Mesodermal cell (in vitro differentiated cells): ENCODE measurements around the gene TNFRSF18. TPM values are rescaled to one million over a fixed set of nuclear protein-coding genes. Genes with fewer than 3 reads are reported as not detected.
"Not testable (repeated sequence)": the region's sequence is repeated elsewhere in the genome, so short reads cannot be mapped to it uniquely, and the experiment has no call there.

Source experiments
- H3K27ac ChIP-seq: 2 replicates; pipeline ENCODE4 v1.7.0; 2013; ENCODE audit warnings: mild to moderate bottlenecking, low read depth, low read length, moderate library complexity; ENCODE audit not compliant: severe bottlenecking
- H3K36me3 ChIP-seq: 2 replicates; pipeline ENCODE4 v1.7.1; 2013; ENCODE audit warnings: mild to moderate bottlenecking, low read length, moderate library complexity; ENCODE audit not compliant: control insufficient read depth, insufficient read depth
- H3K4me1 ChIP-seq: one replicate; pipeline ENCODE4 v1.7.1; 2013; ENCODE audit warnings: mild to moderate bottlenecking, low read length; ENCODE audit not compliant: insufficient read depth, control insufficient read depth, poor library complexity, severe bottlenecking
- H3K4me3 ChIP-seq: 2 replicates; pipeline ENCODE4 v1.7.0; 2013; ENCODE audit warnings: low read length, control low read depth, mild to moderate bottlenecking; ENCODE audit not compliant: insufficient read depth, poor library complexity, severe bottlenecking; ENCODE audit errors: extremely low read depth
- H3K9me3 ChIP-seq: 2 replicates; pipeline ENCODE4 v1.7.1; 2013; ENCODE audit warnings: mild to moderate bottlenecking, low read length, moderate library complexity; ENCODE audit not compliant: control insufficient read depth
- WGBS, 2 experiments: methylation state at CpG; one replicate each; pipeline ENCODE4 v1.1.5; 2013; ENCODE audit warnings: missing lambda C conversion rate in 2 of 2; ENCODE audit not compliant: insufficient coverage in 2 of 2; 5-methylcytosine and 5-hydroxymethylcytosine counted together
- polyA plus RNA-seq, 2 experiments: library from polyadenylated mRNA; stranded (reverse); fragments of 50-300 nt; gene quantifications; one replicate each; pipeline ENCODE4 v1.2.3, GENCODE V29; 2013

The TNFRSF18 gene, protein sequence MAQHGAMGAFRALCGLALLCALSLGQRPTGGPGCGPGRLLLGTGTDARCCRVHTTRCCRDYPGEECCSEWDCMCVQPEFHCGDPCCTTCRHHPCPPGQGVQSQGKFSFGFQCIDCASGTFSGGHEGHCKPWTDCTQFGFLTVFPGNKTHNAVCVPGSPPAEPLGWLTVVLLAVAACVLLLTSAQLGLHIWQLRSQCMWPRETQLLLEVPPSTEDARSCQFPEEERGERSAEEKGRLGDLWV
- not detected for polyA plus RNA-seq (2013, experiment 1 of 2)
- polyA plus RNA-seq (2013, experiment 2 of 2), result not detected

DNA sequence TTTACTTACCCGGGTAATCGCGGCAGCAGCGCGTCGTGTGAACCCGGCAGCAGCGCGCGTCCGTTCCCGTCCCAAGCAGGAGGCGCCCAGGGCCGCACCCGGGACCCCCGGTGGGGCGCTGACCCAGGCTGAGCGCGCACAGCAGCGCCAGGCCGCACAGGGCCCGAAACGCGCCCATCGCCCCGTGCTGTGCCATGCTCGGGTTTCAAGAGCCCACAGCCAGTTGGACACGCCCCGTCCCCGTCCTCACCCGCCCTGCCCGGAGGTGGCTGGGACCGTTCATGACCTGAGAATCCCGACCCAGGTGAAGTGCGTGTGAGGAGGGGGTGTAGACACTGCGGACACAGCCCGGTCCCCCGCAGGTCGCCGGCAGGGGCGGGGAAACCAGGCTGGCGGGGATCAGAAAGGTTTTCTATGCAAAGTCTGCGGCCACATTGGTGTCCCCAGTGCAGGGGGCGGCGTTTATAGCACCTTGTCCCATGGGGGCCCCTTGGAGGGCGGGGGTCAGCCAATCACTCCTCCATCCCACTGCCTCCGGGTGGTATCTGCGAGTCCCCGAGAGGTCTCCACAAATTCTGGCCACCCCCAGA lies at the start of gene TNFRSF18:
TSS of gene TNFRSF18 (minus strand) at position 217 of the 590 bp plus-strand sequence. CDS start at position 196, 21 bp downstream.
- Histone ChIP-seq H3K4me3 (peak within 1 kb of the TSS; percentile 8), H3K9me3 (no peaks in the 10 kb centered on the region), H3K4me1 (peaks cover 3% of the 10 kb centered on the region), H3K27ac (no peak within 1 kb of the TSS), H3K36me3 (no peaks in the 10 kb centered on the region)
- 4 to 7% methylated on average over 27 to 38 of the region's 49 CpGs for WGBS, 2 experiments

DNA sequence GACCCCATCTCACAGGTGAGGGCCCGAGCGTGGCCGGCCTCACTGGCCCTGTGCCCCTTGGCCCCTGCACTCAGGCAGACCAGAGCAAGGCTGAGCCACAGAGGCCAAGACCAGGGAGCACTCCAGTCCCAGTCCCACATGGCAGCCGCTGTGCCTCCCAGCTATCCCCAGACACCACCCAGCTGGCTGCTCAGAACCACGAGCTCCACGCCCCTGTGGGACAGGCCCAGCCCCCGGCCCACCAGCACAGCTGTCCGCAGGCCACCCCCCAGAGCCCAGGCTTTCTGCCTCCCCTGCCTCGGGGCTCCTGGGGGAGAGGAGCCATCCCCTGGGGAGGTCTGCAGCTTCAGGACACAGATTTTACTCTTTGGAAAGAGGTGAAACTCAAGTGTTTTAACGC lies 49.2 kb upstream of the TNFRSF18 start:
- Histone ChIP-seq H3K27ac (no peak overlapping the region), H3K36me3 (peaks cover 77% of the 10 kb centered on the region), H3K9me3 (no peaks in the 10 kb centered on the region), H3K4me3 (no peak overlapping the region), H3K4me1 (peaks cover 6% of the 10 kb centered on the region)
- WGBS, 2 experiments, result 96 to 100% methylated on average over 4 to 8 of the region's 10 CpGs

DNA sequence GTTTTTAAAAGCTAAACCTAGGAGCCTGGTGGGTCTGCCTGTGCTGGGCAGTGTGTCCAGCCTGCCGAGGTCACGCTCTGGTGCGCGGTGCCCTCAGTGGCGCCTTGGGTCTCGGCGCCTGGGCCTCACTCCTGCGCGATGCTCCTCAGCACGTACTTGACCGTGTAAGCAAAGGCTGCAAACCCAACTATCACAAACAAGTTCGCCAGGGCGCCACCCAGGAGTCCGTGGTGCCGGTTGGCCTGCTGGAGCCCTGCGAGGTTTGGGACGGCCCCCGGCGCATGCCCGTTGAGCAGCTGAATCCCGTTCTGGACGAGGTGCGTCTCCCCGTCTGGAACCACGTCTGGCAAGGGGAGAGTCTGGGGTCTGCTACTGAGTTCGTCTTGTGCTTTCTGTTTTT lies 48.7 kb upstream of the TNFRSF18 start:
- WGBS, 2 experiments, result 96 to 98% methylated on average over 26 of the region's 26 CpGs
- H3K4me3 ChIP-seq, result no peak overlapping the region
- peaks cover 72% of the 10 kb centered on the region for H3K36me3 ChIP-seq
- H3K9me3 ChIP-seq, result no peaks in the 10 kb centered on the region
- peaks cover 8% of the 10 kb centered on the region for H3K4me1 ChIP-seq
- H3K27ac ChIP-seq, result no peak overlapping the region

DNA sequence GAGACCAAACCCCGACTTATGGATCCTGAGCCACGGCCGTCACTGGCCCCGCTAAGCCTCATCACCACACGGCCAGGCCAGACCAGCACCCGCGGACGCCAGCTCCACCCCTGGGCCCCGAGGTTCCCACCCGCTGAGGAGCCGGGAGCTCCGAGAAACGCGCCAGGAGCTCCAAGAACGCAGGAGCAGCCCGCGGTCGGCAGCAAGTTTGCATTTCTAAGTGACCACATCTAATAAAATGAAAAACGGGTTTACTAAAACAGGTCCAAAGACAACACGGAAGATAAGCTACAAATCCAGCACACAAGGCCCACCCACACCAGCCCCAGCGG lies 48.2 kb upstream of the TNFRSF18 start:
- Histone ChIP-seq H3K4me3 (no peak overlapping the region), H3K36me3 (peaks cover 67% of the 10 kb centered on the region), H3K27ac (no peak overlapping the region), H3K9me3 (no peaks in the 10 kb centered on the region), H3K4me1 (peaks cover 8% of the 10 kb centered on the region)
- 92 to 96% methylated on average over 20 of the region's 21 CpGs for WGBS, 2 experiments

DNA sequence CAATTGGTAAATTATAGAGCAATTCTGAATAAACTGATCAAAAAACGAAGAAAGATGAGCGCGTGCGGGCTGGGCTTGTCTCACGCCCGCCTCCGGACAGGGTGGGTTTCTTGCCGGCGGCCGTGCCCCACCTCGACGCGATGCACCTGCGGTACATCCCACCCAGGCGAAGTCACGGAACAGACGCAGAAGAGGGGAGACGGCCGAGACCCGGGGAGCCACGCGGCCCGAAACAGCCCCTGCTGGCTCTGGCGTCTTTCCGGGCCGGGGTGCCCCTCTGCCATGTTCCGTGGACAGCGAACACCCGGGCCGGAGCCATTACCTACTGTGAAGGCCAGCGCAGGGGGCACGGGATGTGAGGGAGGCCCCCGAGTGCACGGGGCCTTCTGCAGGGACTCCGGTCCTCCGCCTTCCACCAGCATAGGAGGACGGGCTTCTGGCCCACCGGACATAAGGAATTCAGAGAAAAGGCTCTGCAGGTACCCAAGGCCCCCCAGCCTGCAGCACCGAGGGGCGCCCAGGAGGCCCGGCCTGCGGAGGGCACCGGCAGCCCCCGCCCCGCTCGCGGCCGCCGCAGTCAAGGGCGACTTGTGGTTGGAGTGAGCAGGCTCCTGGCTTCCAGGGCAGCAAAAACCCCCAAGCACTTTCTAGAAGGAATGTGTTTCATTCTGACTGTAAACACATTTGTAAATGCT lies 47.7 kb upstream of the TNFRSF18 start:
- Histone ChIP-seq H3K9me3 (no peaks in the 10 kb centered on the region), H3K36me3 (peaks cover 62% of the 10 kb centered on the region), H3K27ac (no peak overlapping the region), H3K4me1 (peaks cover 8% of the 10 kb centered on the region), H3K4me3 (no peak overlapping the region)
- WGBS, 2 experiments, result 97 to 98% methylated on average over 42 to 49 of the region's 50 CpGs

DNA sequence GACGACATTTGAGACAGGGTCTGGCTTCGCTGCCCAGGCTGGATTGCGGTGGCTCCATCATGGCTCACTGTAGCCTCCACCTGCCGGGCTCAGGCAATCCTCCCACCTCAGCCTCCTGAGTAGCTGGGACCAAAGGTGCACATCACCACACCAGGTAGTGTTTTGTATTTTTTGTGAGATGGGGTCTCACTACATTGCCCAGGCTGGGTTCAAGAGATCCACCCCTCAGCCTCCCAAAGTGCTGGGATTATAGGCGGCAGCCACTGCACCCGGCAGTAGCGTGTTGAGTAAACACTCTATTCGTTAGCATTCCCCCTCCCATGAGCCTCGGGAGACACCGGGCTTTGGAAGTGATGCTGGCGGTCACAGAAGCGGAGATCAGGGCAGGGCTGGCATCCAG lies 46.9 kb upstream of the TNFRSF18 start:
- peaks cover 61% of the 10 kb centered on the region for H3K36me3 ChIP-seq
- WGBS, 2 experiments, result 94% methylated on average over 10 to 12 of the region's 12 CpGs
- no peak overlapping the region for H3K27ac ChIP-seq
- no peak overlapping the region for H3K4me3 ChIP-seq
- no peaks in the 10 kb centered on the region for H3K9me3 ChIP-seq
- peaks cover 8% of the 10 kb centered on the region for H3K4me1 ChIP-seq

DNA sequence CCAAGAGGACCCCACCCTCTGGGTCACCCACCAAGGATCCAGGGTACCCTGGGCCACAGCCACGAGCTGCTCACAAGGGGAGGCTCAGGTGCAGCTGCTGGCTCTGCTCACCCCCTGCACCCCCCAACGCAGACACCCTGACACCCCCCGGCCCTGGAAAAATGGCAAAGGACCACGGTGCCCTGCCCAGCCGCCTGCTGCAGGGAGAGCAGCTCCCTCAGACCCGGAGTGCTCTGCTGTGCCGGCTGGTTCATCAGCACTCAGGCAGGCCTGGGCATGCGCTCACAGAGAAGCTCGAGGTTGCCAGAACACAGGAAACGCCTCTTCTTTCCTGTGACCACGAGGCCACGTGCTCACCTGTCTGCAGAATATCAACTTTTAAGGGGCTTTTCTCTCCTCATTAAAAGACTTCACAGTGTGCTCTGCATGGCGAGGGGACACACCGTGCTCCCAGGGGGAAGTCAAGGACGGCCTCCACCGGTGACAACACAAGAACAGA lies 44.4 kb upstream of the TNFRSF18 start:
- 88 to 93% methylated on average over 15 of the region's 16 CpGs for WGBS, 2 experiments
- Histone ChIP-seq H3K36me3 (peaks cover 44% of the 10 kb centered on the region), H3K9me3 (no peaks in the 10 kb centered on the region), H3K27ac (peak overlapping the region; percentile 23), H3K4me3 (no peak overlapping the region), H3K4me1 (peaks cover 8% of the 10 kb centered on the region)

DNA sequence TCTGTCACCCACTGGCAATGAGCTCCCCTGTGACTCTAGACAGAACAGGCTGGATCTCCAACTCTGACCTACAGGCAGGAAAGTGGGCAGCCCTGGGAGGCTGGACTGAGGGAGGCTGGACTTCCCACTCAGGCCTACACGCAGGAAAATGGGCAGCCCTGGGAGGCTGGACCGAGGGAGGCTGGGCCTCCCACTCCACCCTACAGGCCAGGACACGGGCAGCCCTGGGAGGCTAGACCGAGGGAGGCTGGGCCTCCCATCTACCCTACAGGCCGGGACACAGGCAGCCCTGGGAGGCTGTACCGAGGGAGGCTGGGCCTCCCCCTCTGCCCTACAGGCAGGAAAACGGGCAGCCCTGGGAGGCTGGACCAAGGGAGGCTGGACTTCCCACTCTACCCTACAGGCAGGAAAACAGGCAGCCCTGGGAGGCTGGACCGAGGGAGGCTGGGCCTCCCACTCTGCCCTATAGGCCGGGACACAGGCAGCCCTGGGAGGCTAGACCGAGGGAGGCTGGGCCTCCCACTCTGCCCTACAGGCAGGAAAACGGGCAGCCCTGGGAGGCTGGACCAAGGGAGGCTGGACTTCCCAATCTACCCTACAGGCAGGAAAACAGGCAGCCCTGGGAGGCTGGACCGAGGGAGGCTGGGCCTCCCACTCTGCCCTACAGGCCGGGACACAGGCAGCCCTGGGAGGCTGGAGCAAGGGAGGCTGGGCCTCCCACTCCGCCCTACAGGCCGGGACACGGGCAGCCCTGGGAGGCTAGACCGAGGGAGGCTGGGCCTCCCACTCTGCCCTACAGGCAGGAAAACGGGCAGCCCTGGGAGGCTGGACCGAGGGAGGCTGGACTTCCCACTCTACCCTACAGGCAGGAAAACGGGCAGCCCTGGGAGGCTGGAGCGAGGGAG lies 41.9 kb upstream of the TNFRSF18 start:
- H3K4me1 ChIP-seq, H3K27ac ChIP-seq, H3K9me3 ChIP-seq, H3K4me3 ChIP-seq: not testable (repeated sequence)
- peaks cover 22% of the 10 kb centered on the region for H3K36me3 ChIP-seq
- 95% methylated on average over 7 to 12 of the region's 21 CpGs for WGBS, 2 experiments

DNA sequence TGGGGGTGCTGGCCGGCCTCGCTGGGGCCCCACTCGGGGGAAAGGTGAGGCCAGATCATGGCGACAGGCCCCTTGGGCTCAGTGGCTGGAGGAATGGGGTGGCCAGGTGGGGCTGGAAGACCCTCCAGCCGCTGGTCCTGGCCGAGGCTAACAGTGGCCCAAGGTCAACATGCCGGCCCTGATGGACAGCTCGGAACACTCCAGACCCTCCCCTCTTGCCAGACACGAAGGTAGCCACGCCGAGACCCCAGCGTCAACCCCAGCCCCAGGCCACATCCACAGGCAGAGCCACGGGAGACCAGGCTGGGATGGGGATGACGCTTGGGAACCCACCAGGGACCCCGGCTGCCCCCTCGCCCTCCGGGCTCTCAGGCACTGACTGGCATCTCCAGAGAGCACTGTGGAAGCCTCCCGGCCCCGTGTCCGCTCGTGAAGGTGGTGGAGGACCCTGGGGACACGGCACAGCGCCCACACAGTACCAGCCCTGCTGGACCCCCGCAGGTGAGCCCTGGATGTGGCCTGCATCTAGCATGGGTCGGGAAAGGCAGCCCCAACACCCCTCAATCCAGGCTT lies 41.0 kb upstream of the TNFRSF18 start:
- H3K4me1 ChIP-seq, result peaks cover 8% of the 10 kb centered on the region
- no peak overlapping the region for H3K27ac ChIP-seq
- no peaks in the 10 kb centered on the region for H3K9me3 ChIP-seq
- H3K36me3 ChIP-seq, result peaks cover 15% of the 10 kb centered on the region
- H3K4me3 ChIP-seq, result no peak overlapping the region
- WGBS, 2 experiments, result 81 to 82% methylated on average over 19 to 20 of the region's 25 CpGs
